ENCODE measurements around the gene ADIPOR2.
"Not testable (repeated sequence)": the region's sequence is repeated elsewhere in the genome, so short reads cannot be mapped to it uniquely, and the experiment has no call there.

The ADIPOR2 gene

GRCh38 chr12:1705774-1706631 lies 15.1 kb downstream of the ADIPOR2 start:
- peak; percentile 68 for DNase-seq (ENCODE audit: low read depth)

- DNase-seq (ENCODE audit: low read depth): no peak
Measured at GRCh38 chr12:1706632-1706980, 15.7 kb downstream of the ADIPOR2 start.

GRCh38 chr12:1707051-1707450 lies 16.2 kb downstream of the ADIPOR2 start:
- no peak for DNase-seq (ENCODE audit: low read depth)

- not testable (repeated sequence) for DNase-seq (ENCODE audit: low read depth)
Measured at GRCh38 chr12:1709968-1710367, 19.1 kb downstream of the ADIPOR2 start.

- DNase-seq (ENCODE audit: low read depth): not testable (repeated sequence)
Measured at GRCh38 chr12:1710870-1711269, 20.0 kb downstream of the ADIPOR2 start.

GRCh38 chr12:1711536-1712211 lies 20.8 kb downstream of the ADIPOR2 start:
- DNase-seq (ENCODE audit: low read depth): not testable (repeated sequence)

- not testable (repeated sequence) for DNase-seq (ENCODE audit: low read depth)
Measured at GRCh38 chr12:1712305-1712704, 21.4 kb downstream of the ADIPOR2 start.

GRCh38 chr12:1712852-1713251 lies 22.0 kb downstream of the ADIPOR2 start:
- not testable (repeated sequence) for DNase-seq (ENCODE audit: low read depth)

GRCh38 chr12:1713783-1714348 lies 23.0 kb downstream of the ADIPOR2 start:
- DNase-seq (ENCODE audit: low read depth): not testable (repeated sequence)

GRCh38 chr12:1715459-1715858 lies 24.6 kb downstream of the ADIPOR2 start:
- not testable (repeated sequence) for DNase-seq (ENCODE audit: low read depth)

- DNase-seq (ENCODE audit: low read depth): no peak
Measured at GRCh38 chr12:1716215-1716862, 25.5 kb downstream of the ADIPOR2 start.

- DNase-seq (ENCODE audit: low read depth): no peak
Measured at GRCh38 chr12:1716911-1717310, 26.0 kb downstream of the ADIPOR2 start.

- DNase-seq (ENCODE audit: low read depth): peak; percentile 65
Measured at GRCh38 chr12:1719139-1719538, 28.3 kb downstream of the ADIPOR2 start.

GRCh38 chr12:1720494-1720893 lies 29.6 kb downstream of the ADIPOR2 start:
- no peak for DNase-seq (ENCODE audit: low read depth)

GRCh38 chr12:1723721-1724120 lies 32.9 kb downstream of the ADIPOR2 start:
- DNase-seq (ENCODE audit: low read depth): no peak

GRCh38 chr12:1724250-1724649 lies 33.4 kb downstream of the ADIPOR2 start:
- no peak for DNase-seq (ENCODE audit: low read depth)

- no peak for DNase-seq (ENCODE audit: low read depth)
Measured at GRCh38 chr12:1726753-1727152, 35.9 kb downstream of the ADIPOR2 start.

GRCh38 chr12:1728824-1729223 lies 38.0 kb downstream of the ADIPOR2 start:
- DNase-seq (ENCODE audit: low read depth): no peak

GRCh38 chr12:1731019-1731687 lies 40.3 kb downstream of the ADIPOR2 start:
- DNase-seq (ENCODE audit: low read depth): no peak

- not testable (repeated sequence) for DNase-seq (ENCODE audit: low read depth)
Measured at GRCh38 chr12:1731688-1732078, 40.8 kb downstream of the ADIPOR2 start.

GRCh38 chr12:1732914-1733313 lies 42.0 kb downstream of the ADIPOR2 start:
- no peak for DNase-seq (ENCODE audit: low read depth)

- DNase-seq (ENCODE audit: low read depth): not testable (repeated sequence)
Measured at GRCh38 chr12:1733712-1734111, 42.8 kb downstream of the ADIPOR2 start.
